ENCODE measurements around the gene CCDC24.

DNA sequence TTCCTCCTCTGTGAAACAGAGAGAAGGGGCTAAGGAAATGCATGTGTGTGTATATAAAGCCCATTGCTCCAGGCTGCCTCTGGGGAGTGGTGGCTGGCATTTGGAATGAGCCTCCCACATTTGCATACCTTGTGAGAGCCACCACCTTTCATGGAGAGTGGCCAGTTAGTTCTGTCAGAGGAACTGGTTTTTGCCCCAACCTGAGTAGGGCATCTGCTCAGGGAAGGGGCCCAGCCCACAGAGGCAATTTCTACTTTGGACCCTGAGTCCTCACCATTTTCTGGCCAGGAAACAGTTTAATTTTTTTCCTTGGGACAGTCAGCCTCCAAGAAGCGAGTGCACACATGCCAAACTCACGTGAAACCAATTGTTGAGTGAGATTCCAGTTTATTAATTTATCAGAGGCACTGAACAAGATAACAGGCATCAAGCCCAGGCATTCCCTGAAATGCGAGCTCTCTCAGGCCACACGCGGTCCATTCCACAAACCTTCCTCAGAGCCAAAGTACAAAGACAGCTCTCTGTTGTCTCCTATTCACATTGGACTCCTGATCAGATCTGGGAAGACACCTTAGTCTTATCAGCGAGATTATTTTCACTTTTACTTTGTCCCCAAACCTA, 40.9 kb downstream of the CCDC24 start:
- no peak for TF ChIP-seq CTCF (IDR thresholded peaks at IDR 0.05)
- TF ChIP-seq REST (IDR thresholded peaks at IDR 0.05; ENCODE audit: insufficient read depth in 1 of 2, low read depth in 2 of 2, low read length in 1 of 2), result no peak
- no peak for TF ChIP-seq TCF7L2 (IDR thresholded peaks at IDR 0.05; ENCODE audit: low read depth, low read length)

All from Panc1 (cell line).